ENCODE results near the gene SEZ6L.
A peak's percentile ranks its signal among the peaks of the same experiment; 100 is the strongest.

SEZ6L gene

DNA sequence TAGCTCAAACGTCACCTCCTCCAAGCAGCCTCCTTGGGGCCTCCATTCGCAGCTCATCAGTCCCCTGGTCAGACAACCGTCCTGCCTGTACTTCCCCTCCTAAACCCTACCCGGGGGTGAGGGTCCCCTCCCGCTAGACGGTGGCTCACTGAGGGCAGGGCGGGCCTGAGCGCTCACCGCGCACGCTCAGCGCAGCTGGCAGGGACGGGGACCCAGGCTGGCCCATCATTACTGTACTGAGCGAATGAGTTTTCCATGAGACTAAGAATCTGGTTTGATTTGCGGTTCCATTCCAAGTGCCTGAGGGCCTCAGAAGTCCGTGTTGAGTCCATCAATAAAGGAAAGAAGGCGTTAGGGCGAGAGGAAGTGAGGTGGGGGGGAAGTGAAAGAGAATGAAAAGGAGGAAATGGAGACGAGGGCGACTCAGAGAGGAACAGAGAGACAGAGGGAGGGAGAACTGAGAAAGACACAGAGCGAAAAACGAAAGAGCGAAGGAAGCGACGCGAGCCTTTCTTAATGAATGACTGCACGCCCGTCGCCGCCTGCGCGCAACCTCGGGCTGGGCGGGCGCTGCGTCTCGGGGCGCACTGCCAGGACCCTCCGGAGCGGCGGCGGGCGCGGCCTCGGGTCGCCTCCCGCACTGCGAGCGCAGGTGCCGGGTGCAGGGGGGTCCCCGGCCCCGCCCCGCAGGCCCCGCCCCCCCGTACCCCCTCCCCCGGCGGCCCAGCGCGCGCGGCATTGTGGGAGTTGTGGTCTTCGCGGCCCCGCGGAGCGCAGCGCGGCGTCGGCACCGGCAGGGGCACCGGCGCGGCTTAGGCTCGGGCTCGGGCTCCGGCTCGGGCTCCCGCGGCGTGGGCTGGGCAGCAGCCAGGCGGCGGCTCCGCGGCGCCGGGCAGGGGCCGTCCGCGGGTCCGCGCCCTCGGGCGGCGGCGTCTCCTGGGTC lies 259.5 kb downstream of the SEZ6L start, which contains the start of gene ASPHD2:
TSS of gene ASPHD2 (plus strand) at position 746 of the 943 bp plus-strand sequence. CDS start 4,356 bp downstream, outside the sequence.
- DNase-seq (ENCODE audit: low read depth in 2 of 2): peak; percentile 67 to 72

DNA sequence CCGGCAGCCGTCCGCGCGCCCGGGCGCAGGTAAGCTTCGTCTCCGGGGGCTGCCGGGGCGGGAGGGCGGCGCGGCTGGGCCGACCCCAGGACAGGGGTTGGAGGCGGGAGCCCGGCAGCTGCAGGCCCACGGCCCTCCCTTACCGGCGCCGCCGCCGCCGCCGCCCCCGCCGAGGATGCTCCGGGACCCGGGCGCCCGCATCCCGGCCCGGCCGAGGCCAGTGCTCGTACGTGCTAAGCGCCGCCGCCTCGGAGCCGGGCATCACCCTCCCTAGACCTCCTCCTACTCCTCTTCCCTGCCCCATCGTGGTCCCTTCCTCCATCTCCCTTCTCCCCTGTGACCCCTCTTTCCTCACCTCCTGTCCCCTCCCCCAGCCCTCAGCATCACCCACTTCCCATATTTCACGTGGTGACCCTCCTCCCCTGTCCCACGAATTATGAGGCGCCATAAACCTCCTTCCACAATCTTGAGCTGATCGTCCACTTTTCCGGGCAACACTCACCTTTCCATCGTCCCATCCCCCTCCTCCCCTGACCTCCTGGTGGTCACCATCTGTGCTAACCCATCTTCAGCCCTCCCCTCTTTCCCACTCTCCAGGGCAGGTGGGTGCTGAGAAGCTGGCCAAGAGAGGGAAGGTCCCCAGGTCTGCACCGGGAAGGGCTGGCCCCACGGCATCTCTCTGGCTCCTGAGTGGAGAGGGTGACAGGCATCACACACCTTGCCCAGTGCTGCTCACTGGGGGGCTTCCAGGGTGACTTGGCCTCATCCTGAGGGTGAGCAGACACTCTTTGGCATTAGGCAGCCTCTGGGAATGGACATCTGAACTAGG lies 260.4 kb downstream of the SEZ6L start:
- no peak for DNase-seq (ENCODE audit: low read depth in 2 of 2)

DNA sequence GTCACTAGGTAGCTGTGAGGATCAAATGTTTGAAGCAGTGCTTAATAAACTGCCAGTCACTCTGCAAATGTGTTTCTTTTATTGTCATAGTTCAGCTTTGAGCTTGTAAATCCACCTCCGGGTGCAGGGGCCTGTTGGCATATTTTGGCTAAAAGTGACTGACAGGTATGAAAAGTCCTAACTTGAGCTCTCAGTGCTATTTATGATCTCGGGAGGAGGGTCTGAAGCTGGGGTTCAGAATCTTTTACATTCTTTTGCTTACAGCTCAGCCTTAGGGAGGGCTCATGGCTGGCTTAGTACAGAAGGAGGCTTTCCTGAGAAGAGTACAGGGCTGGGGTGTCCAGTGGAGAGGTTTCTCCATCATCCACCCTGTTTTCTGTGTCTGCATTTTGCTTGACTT lies 261.3 kb downstream of the SEZ6L start:
- no peak for DNase-seq (ENCODE audit: low read depth in 2 of 2)

DNA sequence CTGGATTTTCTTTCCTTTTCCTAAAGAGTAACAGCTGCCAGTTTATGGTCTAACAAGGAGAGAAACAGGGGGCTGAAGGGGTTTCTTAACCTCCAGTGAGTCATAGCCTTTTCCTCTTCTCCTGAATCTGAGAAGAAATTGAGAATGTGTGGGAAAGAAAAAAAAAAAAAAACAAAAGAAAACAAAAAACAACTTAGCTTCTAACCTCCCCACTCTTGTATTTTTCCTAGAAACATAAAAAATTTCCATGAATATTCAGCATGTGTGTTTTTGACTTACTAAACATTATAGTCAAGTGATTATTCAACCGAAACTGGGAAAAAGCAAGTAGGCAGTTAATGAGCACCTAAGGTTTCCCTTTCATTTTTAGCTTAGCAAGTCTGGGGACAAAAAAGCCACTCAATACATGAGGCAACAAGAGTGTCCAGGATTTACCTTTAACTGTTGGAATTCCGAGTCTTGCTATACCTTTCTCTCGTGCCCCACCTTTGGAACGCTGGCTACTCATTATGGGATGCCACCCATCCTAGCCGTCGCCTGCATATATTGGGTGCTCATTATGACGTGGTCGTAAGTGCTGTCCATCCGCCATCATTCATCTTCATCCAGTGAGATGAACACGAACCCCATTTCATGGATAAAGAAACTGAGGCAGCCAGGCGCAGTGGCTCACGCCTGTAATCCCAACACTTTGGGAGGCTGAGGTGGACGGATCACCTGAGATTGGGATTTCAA lies 262.2 kb downstream of the SEZ6L start:
- no peak for DNase-seq (ENCODE audit: low read depth in 2 of 2)

DNA sequence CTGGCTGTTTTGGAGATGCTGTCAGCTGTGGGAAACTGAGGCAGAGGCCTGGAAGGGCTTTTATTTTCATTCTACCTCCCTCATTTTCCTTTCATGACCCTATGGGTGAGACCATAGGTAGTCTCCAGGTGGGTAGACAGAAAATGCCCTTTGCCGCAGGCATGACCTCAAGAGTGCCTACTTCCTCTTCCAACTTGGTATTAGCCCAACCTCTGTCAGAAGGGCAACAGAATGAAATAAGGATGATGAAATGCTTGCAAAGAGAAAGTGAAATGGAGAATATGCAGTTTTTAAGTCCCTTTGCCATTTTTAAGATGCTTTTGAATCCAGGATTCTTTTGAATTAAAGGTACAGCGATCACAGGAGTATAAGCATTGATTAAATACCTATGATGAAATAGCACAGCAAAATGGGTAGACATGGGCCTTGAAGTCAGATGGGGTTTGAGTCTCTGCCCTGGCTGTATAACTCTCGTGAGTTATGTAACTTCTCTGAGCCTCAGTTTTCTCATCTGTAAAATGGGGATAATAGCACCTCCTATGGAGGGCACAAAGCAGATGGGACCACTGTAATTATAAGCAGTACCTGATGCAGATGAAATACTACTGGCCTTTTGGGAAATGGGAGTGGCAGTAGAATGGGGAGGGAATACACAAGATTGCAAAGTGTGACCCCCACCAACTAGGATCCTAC lies 263.5 kb downstream of the SEZ6L start:
- no peak for DNase-seq (ENCODE audit: low read depth in 2 of 2)
